ENCODE data around the gene TMEM131L.
A peak's percentile ranks its signal among the peaks of the same experiment; 100 is the strongest.
"Not testable (repeated sequence)": the region's sequence is repeated elsewhere in the genome, so short reads cannot be mapped to it uniquely, and the experiment has no call there.

TMEM131L gene

GRCh38 chr4:153466081-153466948 lies at the start of gene TMEM131L:
Gene TMEM131L (plus strand): TSS chr4:153466360. CDS start chr4:153466398, 38 bp downstream.
- peak; percentile 58 for DNase-seq (ENCODE audit: low read depth)

GRCh38 chr4:153416456-153416855 lies 49.7 kb upstream of the TMEM131L start:
- not testable (repeated sequence) for DNase-seq (ENCODE audit: low read depth)

DNA sequence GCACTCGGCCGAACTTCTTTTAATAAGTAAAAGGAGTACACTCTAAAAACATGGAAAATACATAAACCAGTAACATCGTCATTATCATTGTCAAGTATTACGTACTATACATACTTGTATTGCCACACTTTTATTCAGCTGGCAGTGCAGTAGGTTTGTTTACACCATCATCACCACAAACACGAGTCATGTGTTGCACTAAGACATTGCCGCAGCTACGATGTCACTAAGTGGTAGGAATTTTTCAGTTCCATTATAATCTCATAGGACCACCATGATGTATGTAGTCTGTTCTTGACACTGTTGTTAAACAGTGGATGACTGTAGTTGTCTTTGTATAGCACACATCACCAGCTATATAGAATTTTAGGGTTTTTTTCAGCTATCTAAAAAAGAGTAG lies 48.0 kb upstream of the TMEM131L start:
- no peak for DNase-seq (ENCODE audit: low read depth)

DNA sequence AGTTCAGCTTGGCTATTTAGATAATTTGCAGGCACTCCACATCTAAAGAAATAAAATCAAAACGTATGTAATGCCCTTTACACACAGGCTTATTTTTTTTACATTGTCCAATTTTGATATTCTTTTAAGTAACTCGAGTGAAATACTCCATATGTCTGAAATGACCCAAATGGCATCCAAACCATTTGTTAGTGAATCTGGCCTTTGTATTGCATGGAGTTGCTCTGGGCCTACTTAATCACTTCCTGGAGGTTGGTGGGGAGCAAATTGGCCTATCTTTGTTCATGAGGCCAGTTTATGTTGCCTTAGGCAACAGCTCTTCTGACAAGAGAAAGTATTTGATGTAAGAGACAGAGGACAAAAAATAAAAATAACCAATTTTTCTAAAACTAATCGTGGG lies 47.6 kb upstream of the TMEM131L start:
- no peak for DNase-seq (ENCODE audit: low read depth)

DNA sequence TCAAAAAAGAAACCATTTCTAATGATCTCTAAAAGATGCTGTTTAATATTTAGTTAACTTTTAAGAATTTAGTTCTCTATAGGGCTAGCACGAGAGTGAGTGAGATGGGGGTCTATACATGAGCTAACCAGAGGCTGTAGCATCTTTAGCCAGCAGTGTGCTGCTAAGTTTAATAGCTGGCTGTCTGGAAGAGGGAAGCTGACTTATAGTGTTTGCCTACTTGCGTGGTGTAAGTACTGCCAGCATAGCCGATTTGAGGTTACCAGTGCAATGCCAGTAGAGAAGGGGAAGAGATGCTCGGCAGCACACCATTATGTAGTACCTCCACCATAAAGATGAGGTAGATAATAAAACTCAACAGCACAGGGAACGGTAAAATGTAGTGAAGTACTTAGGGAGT lies 47.1 kb upstream of the TMEM131L start:
- DNase-seq (ENCODE audit: low read depth) = no peak

GRCh38 chr4:153419673-153420278 lies 46.4 kb upstream of the TMEM131L start:
- DNase-seq (ENCODE audit: low read depth) = no peak

DNA sequence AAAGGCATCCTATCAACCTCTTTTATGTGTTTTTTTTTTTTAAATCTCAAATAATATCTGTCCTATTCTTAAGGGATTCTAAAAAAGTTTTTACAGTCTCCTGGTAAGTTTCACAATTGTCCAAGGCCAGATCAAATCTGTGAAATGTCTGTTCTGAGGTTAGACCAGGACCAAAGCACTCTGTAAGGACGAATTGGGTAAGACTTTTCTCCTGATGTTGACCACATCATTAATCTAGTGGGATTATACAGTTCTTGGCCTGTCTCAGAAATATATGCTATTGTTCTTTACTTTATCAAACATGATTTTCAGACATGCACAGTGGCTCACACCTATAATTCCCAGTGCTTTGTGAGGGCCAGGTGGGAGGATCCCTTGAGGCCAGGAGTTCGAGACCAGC lies 45.8 kb upstream of the TMEM131L start:
- no peak for DNase-seq (ENCODE audit: low read depth)

DNA sequence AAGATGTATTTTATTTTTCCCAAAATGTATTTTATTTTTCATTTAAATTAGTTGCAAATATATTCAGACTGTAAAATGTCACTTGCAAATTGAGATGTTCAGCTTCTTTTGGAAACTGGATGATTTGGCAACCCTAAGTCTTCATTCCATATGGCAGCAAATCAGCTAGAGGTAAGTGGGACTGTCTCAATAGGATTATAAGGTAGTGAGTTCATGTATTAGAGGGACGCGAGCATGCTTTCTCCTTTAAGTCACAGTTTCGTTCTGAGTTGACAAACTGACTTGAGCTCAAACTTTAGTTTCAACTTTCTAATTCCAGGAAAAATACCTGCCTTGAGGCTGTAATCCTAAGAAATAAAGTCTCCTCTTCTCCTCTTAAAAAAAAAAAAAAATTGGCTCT lies 44.2 kb upstream of the TMEM131L start:
- no peak for DNase-seq (ENCODE audit: low read depth)

- no peak for DNase-seq (ENCODE audit: low read depth)
Observed at GRCh38 chr4:153426207-153426885, 39.8 kb upstream of the TMEM131L start.

- DNase-seq (ENCODE audit: low read depth) = no peak
Observed at GRCh38 chr4:153427363-153428071, 38.6 kb upstream of the TMEM131L start.

DNA sequence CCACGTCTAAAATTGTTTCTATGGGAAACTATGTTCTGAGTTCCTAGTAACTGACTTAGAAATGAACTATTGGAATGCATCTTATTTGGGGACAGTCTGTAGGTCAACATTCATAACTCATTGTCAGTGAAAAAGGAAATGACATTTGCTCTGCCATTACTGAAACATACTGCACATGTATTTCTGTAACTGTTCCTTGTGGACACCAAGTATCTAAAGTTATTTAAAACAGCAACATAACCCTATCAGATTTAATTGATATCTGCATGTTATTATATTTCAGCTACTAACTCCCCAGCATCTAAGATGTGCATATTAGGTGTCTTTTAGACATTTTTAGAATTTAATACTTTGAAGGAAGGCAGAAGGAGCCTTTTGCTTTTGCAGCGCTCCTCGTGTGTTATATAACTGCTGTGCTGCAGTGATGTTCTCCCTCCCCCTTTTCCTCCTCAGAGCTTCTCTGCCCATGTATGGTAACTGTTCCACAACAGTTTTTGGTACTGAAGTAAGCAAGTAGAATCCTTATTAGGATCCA lies 37.2 kb upstream of the TMEM131L start:
- no peak for DNase-seq (ENCODE audit: low read depth)

- DNase-seq (ENCODE audit: low read depth) = peak; percentile 30
Observed at GRCh38 chr4:153432965-153433753, 33.0 kb upstream of the TMEM131L start.

- DNase-seq (ENCODE audit: low read depth) = no peak
Observed at GRCh38 chr4:153433754-153434105, 32.4 kb upstream of the TMEM131L start.

- DNase-seq (ENCODE audit: low read depth) = no peak
Observed at GRCh38 chr4:153434190-153434589, 32.0 kb upstream of the TMEM131L start.

DNA sequence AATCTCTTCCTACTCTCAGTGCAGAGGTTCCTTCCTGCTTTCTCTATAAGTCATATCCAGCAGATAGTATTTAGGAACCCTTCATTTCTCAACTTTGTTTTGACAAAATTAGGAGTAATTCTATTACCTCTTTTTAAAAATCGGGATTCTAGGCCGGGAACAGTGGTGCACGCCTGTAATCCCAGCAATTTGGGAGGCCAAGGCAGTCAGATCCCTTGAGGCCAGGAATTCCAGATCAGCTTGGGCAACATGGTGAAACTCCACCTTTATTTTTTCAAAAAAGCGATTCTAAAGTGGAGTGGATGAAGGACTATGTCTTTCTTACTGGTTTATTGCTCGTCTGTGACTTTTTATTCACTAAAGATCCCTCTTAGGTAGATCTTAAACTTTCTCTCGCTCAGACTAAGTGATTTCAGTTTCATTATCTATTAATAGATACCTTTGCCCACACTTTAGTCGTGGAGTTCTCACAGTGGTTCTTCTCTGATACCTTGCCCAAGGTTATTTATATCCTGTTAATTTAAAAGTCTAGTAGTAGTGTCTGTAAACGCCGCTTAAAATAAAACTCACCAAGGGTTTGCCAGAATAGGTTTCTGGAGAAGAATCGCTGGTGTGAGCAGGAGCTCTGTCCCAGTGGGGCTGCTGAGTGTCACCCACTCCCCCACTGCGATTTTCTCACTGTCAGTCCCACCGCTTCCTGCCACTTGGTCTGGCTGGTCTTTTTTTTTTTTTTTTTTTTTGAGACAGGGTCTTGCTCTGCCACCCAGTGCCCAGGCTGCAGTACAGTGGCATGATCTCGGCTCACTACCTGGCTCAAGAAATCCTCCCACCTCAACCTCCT lies 27.0 kb upstream of the TMEM131L start:
- DNase-seq (ENCODE audit: low read depth) = no peak

DNA sequence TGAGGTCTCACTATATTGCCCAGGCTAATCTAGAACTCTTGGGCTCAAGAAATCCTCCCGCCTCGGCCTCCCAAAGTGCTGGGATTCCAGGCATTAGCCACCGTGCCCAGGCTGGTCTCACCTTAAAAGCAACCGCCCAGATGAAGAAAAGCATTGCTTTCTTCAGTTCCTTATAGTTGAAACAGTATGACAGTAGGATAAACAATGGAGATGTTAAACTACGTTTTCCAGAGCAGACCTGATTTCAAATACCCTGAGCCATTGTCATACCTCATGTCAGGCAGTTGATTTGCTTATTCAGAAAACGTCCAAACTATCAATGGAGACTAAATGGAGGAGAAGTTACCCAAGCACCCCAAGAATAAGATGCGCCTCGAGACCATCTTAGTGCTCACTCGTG lies 26.3 kb upstream of the TMEM131L start:
- DNase-seq (ENCODE audit: low read depth) = no peak

DNA sequence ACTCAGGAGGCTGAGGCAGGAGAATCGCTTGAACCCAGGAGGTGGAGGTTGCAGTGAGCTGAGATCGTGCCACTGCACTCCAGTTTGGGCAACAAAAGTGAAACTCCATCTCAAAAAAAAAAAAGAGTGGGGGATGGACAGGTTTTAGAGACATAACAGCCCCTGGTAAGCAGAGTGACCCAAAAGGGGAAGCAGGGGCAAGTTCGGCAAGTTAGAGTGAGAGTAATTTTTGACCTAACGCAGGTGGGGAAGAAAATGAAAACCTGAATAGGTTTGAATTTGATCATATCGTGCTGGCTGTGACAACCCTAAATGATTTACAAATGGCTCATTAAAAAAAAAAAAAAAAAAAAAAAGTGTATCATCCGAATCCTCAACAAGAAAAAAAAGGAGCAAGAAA lies 25.7 kb upstream of the TMEM131L start:
- DNase-seq (ENCODE audit: low read depth) = no peak

DNA sequence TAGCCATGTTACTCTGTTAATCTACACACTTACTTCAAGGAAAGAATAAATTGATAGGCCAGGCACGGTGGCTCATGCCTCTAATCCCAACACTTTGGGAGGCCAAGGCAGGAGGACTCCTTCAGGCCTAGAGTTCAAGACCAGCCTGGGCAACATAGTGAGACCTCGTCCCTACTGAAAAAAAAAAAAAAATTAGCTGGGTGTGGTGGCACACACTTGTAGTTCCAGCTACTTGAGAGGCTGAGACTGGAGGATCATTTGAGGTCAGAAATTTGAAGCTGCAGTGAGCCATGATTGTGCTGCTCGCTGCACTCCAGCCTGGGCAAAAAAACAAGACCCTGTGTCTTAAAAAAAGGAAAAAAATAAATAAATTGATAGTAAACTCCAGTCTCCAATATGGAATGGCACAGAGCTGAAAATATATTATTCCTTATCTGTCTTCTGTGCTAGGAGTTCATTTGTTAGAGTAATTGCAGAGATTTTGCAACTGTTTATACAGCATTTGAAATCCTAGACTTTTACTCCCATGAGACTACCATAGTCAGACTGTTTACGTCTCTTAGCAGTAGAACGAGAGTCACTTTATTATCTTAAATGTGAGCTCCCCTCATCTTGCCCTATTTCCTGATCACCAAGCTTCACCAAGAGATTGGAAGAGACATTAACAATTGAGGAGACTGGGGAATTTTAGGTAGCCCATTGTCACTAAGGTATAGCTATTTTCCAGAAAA lies 18.8 kb upstream of the TMEM131L start:
- no peak for DNase-seq (ENCODE audit: low read depth)

DNA sequence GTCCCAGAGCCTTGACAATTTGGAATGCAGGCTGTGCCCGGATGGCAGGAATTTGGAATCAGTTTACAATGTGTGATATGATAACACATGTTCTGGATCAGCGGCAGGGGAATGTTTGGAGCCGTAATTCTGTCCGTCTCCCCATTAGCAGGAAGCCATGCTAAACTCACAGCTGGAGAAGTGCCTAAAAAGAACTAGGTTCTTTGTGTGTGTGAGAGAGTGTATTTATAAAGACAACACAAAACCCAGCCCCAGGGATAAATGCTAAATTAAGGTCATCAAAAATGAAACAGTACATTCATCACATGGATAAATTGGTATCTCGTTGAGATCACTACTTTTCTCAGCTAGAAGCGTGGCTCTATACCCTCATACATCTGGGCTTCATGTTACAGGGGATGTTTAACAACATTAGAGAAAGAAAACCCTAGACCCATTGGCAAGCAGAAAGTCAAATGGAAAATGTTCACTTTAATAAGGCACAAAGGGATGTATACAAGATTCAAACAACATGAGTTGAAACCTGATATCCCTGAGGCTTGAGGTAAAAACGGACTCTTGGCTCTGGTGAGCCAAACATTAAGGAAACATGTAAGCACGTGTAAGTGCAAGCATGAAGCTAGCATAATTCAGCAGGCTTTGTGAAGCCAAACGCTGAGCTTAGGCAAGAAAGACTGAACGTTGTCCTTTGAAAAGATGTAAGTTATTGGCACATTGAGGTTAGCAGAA lies 18.0 kb upstream of the TMEM131L start:
- DNase-seq (ENCODE audit: low read depth) = no peak

All from activated T-helper 1 cell treated with Interleukin-2 at 50 U/mL for 16 hours (primary cell).